Left ventricle myocardium superior (tissue), 1 donor: Measurements from ENCODE around the gene GBA2. TPM values are rescaled to one million over a fixed set of nuclear protein-coding genes. Genes with fewer than 3 reads are reported as not detected.
A peak's percentile ranks its signal among the peaks of the same experiment; 100 is the strongest.

ENCODE experiments used
- ATAC-seq: fragments of 200-7000 bp; cut with Tn5 transposase; one replicate; pipeline ENCODE4 v1.9.1; 2020; ENCODE audit warnings: mild to moderate bottlenecking, moderate library complexity
- DNase-seq: peaks from one replicate; pipeline ENCODE4 v3.0.0-alpha.2; 2020
- intact Hi-C: fragments of 100-400 bp; cut with micrococcal nuclease; formaldehyde crosslinking; loops from one replicate; pipeline ENCODE4 v1.11.0; 2022
- long read RNA-seq: library from polyadenylated mRNA; unstranded; transcript quantifications from one replicate; pipeline ENCODE4 v2.0.0, GENCODE V29; 2021
- total RNA-seq: library from RNA; stranded (reverse); fragmentation: NEBNext Ultra II Directional; extraction: Animal tissue kit (Norgen Biotek cat#: 25700); gene quantifications from one replicate; pipeline ENCODE4 v1.2.1, GENCODE V29; 2021
- donor health status: DM: no; HTN: yes; CAD: no; lungs with severe emphysema.

The GBA2 gene
- total RNA-seq: 90.2 TPM
- long read RNA-seq, transcript GBA2-203 (17 exons, 3,611 nt): major isoform, 71 of 163 reads
- long read RNA-seq, transcript GBA2-208 (3 exons, 836 nt): minor isoform, 6 of 163 reads
- long read RNA-seq, partial matches to known transcripts: 43 of 163 reads
- long read RNA-seq, other reads (novel, unspliced or antisense): 42 of 163 reads

GRCh38 chr9:35748858-35749514, at the start of gene GBA2, which contains the start of gene RGP1:
Gene GBA2 (minus strand): TSS chr9:35749228. CDS start chr9:35748704, 524 bp downstream.
Gene RGP1 (plus strand): TSS chr9:35749287. CDS start chr9:35749756, 469 bp downstream.
- ATAC-seq (peak; percentile 93), DNase-seq (peak; percentile 92)
- intact Hi-C loops: no loop called here

GRCh38 chr9:35797311-35798109, 48.5 kb upstream of the GBA2 start:
- intact Hi-C loops: no loop called here
- ATAC-seq: no peak

GRCh38 chr9:35795695-35796094, 46.7 kb upstream of the GBA2 start:
- DNase-seq (no peak), ATAC-seq (no peak)
- intact Hi-C loops: no loop called here

More at GRCh38 chr9:35797311-35798109, 48.5 kb upstream of the GBA2 start:
- DNase-seq: no peak

- ATAC-seq (no peak), DNase-seq (no peak)
- intact Hi-C loops: no loop called here
These were observed 44.4 kb upstream of the GBA2 start for GRCh38 chr9:35793461-35793860.

- intact Hi-C loops: no loop called here
- DNase-seq (no peak), ATAC-seq (no peak)
These were observed 43.8 kb upstream of the GBA2 start for GRCh38 chr9:35792826-35793225.

- DNase-seq: no peak
- intact Hi-C loops: no loop called here
- no peak for ATAC-seq
These were observed 43.2 kb upstream of the GBA2 start for GRCh38 chr9:35792024-35792813.

- ATAC-seq (peak; percentile 83), DNase-seq (peak; percentile 79)
- intact Hi-C loops: no loop called here
These were observed 42.4 kb upstream of the GBA2 start, which contains the start of gene NPR2 for GRCh38 chr9:35791297-35791921. Gene NPR2 (plus strand): TSS chr9:35791591. CDS start chr9:35792409, 818 bp downstream.

- ATAC-seq (peak; percentile 87), DNase-seq (peak; percentile 74)
- intact Hi-C loops: no loop called here
These were observed 41.6 kb upstream of the GBA2 start for GRCh38 chr9:35790385-35791296.

- intact Hi-C loops: no loop called here
- no peak for ATAC-seq
- no peak for DNase-seq
These were observed 41.0 kb upstream of the GBA2 start for GRCh38 chr9:35790025-35790384.

GRCh38 chr9:35789541-35789940, 40.5 kb upstream of the GBA2 start:
- no peak for ATAC-seq
- intact Hi-C loops: loop anchor here (2.0 kb wide), 1 partner anchor 93 kb away; no protein-coding TSS in a partner anchor
- DNase-seq: no peak

- intact Hi-C loops: no loop called here
- ATAC-seq: no peak
These were observed 34.4 kb upstream of the GBA2 start for GRCh38 chr9:35783418-35783817.

GRCh38 chr9:35781066-35781465, 32.0 kb upstream of the GBA2 start:
- ATAC-seq: no peak
- DNase-seq: no peak
- intact Hi-C loops: no loop called here

More at GRCh38 chr9:35783418-35783817, 34.4 kb upstream of the GBA2 start:
- no peak for DNase-seq

- intact Hi-C loops: no loop called here
- ATAC-seq (no peak), DNase-seq (no peak)
These were observed 29.5 kb upstream of the GBA2 start for GRCh38 chr9:35778496-35778895.

- ATAC-seq (no peak), DNase-seq (no peak)
- intact Hi-C loops: no loop called here
These were observed 27.0 kb upstream of the GBA2 start for GRCh38 chr9:35776018-35776417.

- ATAC-seq (peak; percentile 58), DNase-seq (no peak)
- intact Hi-C loops: no loop called here
These were observed 26.0 kb upstream of the GBA2 start for GRCh38 chr9:35774907-35775635.

- DNase-seq: no peak
- intact Hi-C loops: no loop called here
These were observed 22.9 kb upstream of the GBA2 start for GRCh38 chr9:35771943-35772342.

GRCh38 chr9:35771534-35771933, 22.5 kb upstream of the GBA2 start:
- DNase-seq (no peak), ATAC-seq (peak; percentile 31)
- intact Hi-C loops: no loop called here

More at GRCh38 chr9:35771943-35772342, 22.9 kb upstream of the GBA2 start:
- ATAC-seq: no peak
